ENCODE results near the gene PRUNE2. TPM values are rescaled to one million over a fixed set of nuclear protein-coding genes. Genes with fewer than 3 reads are reported as not detected.

PRUNE2 gene
- total RNA-seq, 4 donors from 2014 or later = 586 to 728 (median 654) TPM

DNA sequence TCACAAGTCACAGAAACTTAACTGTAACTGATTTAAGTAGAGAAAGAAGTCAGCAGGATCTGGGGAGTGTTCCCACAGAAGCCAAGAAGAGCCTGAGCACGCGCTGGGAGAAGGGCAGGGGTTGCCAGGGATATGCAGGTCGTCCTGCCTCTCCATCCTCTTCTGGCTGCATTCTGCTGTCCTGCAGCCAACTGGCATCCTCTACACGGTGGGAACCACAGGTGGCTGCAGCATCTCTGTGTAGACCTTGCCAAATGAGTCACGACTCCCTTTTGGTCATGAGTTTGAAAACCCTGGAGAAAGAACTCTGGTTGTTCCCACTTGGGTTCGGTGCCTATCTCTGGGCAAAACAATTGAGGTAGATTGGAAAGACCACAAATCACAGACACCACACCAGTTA, 180.0 kb downstream of the PRUNE2 start:
- Histone ChIP-seq H3K4me3 (no peak overlapping the region), H3K36me3 (peaks cover 0 to 2% (median 0%) of the 10 kb centered on the region in 4 donors), H3K9me3 (no peaks in the 10 kb centered on the region), H3K27ac (replicated peaks in 1 of 4) (no peak overlapping the region), H3K27me3 (no peaks in the 10 kb centered on the region), H3K4me1 (peaks cover 0 to 22% (median 18%) of the 10 kb centered on the region in 4 donors)
- DNase-seq (ENCODE audit: extremely low spot score) = no peak
- WGBS = 30% methylated on average over 4 of the region's 6 CpGs
- no peak for TF ChIP-seq EP300 (IDR thresholded peaks at IDR 0.05)
- no peak for TF ChIP-seq POLR2AphosphoS5 (IDR thresholded peaks at IDR 0.05)
- TF ChIP-seq POLR2A (IDR thresholded peaks at IDR 0.05; ENCODE audit: low read depth) = no peak
- TF ChIP-seq, protein P1, sequence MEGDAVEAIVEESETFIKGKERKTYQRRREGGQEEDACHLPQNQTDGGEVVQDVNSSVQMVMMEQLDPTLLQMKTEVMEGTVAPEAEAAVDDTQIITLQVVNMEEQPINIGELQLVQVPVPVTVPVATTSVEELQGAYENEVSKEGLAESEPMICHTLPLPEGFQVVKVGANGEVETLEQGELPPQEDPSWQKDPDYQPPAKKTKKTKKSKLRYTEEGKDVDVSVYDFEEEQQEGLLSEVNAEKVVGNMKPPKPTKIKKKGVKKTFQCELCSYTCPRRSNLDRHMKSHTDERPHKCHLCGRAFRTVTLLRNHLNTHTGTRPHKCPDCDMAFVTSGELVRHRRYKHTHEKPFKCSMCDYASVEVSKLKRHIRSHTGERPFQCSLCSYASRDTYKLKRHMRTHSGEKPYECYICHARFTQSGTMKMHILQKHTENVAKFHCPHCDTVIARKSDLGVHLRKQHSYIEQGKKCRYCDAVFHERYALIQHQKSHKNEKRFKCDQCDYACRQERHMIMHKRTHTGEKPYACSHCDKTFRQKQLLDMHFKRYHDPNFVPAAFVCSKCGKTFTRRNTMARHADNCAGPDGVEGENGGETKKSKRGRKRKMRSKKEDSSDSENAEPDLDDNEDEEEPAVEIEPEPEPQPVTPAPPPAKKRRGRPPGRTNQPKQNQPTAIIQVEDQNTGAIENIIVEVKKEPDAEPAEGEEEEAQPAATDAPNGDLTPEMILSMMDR (IDR thresholded peaks at IDR 0.05) = no peak
- intact Hi-C loops (cut with DNase I) = no loop called here

DNA sequence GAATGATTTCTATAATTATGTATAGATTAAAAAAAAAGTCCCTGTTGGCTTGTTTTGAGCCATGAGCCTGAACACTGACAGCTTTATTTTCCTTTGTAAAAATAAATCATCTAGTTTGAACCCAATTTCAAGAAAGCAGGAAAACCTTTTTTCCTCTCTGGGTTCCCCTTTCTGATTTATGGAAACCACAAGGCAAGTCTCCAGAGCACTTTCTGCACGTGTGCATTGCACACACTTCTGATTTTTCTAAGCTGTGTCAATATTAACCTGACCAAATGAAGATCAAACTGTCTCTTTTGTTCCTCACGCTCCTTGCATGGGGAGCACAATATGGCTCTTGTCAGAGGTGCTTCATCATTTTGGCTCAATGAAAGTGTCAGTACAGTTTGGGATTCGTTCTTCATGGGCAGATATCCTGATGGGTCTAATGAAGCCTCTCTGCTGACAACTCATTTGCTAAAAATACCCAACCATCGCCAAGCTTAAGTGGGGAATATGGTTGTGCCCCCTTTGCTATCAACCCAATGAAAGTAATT, 180.8 kb downstream of the PRUNE2 start:
- Histone ChIP-seq H3K27me3 (no peaks in the 10 kb centered on the region), H3K9me3 (no peaks in the 10 kb centered on the region), H3K27ac (replicated peaks in 1 of 4) (no peak overlapping the region), H3K4me1 (peaks cover 0 to 22% (median 18%) of the 10 kb centered on the region in 4 donors), H3K36me3 (no peaks in the 10 kb centered on the region), H3K4me3 (no peak overlapping the region)
- 35% methylated on average over 3 of the region's 4 CpGs for WGBS
- TF ChIP-seq POLR2AphosphoS5 (IDR thresholded peaks at IDR 0.05) (no peak), EP300 (IDR thresholded peaks at IDR 0.05) (no peak), POLR2A (IDR thresholded peaks at IDR 0.05; ENCODE audit: low read depth) (no peak)
- TF ChIP-seq, protein P1 (IDR thresholded peaks at IDR 0.05) = no peak
- intact Hi-C loops (cut with DNase I) = no loop called here
- no peak for DNase-seq (ENCODE audit: extremely low spot score)

DNA sequence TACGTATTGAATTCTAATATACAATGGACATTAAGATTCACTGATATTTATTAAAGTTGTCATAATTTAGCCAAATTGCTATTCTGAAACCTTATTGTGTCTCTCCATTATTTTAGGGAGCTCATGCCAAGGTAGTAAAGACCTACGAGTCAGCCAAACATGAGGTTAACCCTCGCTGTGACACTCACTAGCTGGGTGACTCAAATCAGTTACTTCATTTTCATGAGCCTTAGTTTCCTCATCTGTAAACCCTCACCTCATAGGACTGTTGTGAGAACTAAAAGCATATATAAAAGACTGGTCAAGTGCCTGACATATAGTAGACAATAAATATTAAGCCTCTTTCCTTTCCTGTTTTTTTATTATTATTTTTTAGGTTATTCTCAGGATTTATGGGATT, 185.7 kb downstream of the PRUNE2 start:
- Histone ChIP-seq H3K4me3 (no peak overlapping the region), H3K9me3 (no peaks in the 10 kb centered on the region), H3K4me1 (peaks cover 0 to 25% (median 18%) of the 10 kb centered on the region in 4 donors), H3K36me3 (no peaks in the 10 kb centered on the region), H3K27me3 (no peaks in the 10 kb centered on the region), H3K27ac (replicated peaks in 1 of 4) (no peak overlapping the region)
- WGBS = 65% methylated on average over 3 of the region's 3 CpGs
- no peak for DNase-seq (ENCODE audit: extremely low spot score)
- TF ChIP-seq EP300 (IDR thresholded peaks at IDR 0.05) = no peak
- TF ChIP-seq POLR2A (IDR thresholded peaks at IDR 0.05; ENCODE audit: low read depth) = no peak
- no peak for TF ChIP-seq POLR2AphosphoS5 (IDR thresholded peaks at IDR 0.05)
- TF ChIP-seq, protein P1 (IDR thresholded peaks at IDR 0.05) = no peak
- intact Hi-C loops (cut with DNase I) = no loop called here

DNA sequence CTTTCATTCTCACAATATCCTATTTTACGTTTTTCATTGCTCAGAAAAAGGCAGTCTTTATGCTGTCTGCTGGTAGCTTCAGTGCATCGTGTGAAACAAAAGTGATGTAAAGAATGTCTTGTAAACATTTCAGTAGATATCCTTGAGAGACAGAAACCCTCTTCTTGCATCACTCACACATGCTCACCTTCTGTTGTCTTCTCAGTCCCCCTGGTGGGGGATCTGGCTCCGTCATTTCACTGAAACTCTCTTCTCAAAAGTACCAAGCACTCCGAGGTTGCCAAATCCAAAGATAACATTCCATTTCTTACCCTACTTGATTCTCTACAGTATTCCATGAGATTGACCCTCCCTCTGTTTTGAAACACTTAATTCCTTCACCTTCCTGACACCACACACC, 187.7 kb downstream of the PRUNE2 start:
- no peak for DNase-seq (ENCODE audit: extremely low spot score)
- peaks cover 0 to 6% (median 0%) of the 10 kb centered on the region in 4 donors for H3K36me3 ChIP-seq
- TF ChIP-seq POLR2A (IDR thresholded peaks at IDR 0.05; ENCODE audit: low read depth) = no peak
- no peak for TF ChIP-seq EP300 (IDR thresholded peaks at IDR 0.05)
- H3K27ac ChIP-seq (replicated peaks in 1 of 4) = peak overlapping the region in 2 of 4 donors; percentile 15 to 45
- no peak overlapping the region for H3K4me3 ChIP-seq
- peaks cover 0 to 25% (median 18%) of the 10 kb centered on the region in 4 donors for H3K4me1 ChIP-seq
- no peaks in the 10 kb centered on the region for H3K27me3 ChIP-seq
- H3K9me3 ChIP-seq = no peaks in the 10 kb centered on the region
- 69% methylated on average over 4 of the region's 4 CpGs for WGBS
- intact Hi-C loops (cut with DNase I) = no loop called here

DNA sequence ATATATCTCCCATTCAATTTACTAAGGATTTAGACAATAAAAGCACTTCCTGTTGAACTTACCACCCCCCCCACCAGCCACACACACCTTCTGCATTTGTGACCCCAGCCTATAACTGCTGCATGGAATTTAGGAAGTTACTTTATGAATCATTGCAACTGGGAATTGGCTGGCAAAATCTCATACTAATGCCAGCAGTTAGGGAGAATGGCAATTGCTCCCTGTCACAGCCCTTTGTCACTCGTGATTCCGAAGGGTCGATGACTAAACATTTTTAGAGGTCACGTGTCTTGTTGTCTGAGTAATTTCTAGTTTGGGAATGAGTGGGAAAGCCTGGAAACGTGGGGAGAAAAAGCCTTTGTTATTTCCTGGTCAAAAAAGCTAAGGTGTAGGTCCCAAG, 188.3 kb downstream of the PRUNE2 start:
- no peaks in the 10 kb centered on the region for H3K27me3 ChIP-seq
- H3K27ac ChIP-seq (replicated peaks in 1 of 4) = peak overlapping the region in 2 of 4 donors; percentile 15 to 45
- no peak for DNase-seq (ENCODE audit: extremely low spot score)
- 62% methylated on average over 5 of the region's 5 CpGs for WGBS
- intact Hi-C loops (cut with DNase I) = no loop called here
- TF ChIP-seq POLR2AphosphoS5 (IDR thresholded peaks at IDR 0.05) (no peak), POLR2A (IDR thresholded peaks at IDR 0.05; ENCODE audit: low read depth) (no peak), EP300 (IDR thresholded peaks at IDR 0.05) (no peak)
- TF ChIP-seq, protein P1 (IDR thresholded peaks at IDR 0.05) = no peak
- peaks cover 0 to 11% (median 2%) of the 10 kb centered on the region in 4 donors for H3K36me3 ChIP-seq
- no peak overlapping the region for H3K4me3 ChIP-seq
- H3K4me1 ChIP-seq = peaks cover 0 to 25% (median 18%) of the 10 kb centered on the region in 4 donors
- no peaks in the 10 kb centered on the region for H3K9me3 ChIP-seq
